Testis (tissue), 3 donors: ENCODE data around the gene DNAJC4. TPM values are rescaled to one million over a fixed set of nuclear protein-coding genes. Genes with fewer than 3 reads are reported as not detected.

Source experiments
- DNase-seq: peaks from one replicate; pipeline ENCODE4 v3.0.0-alpha.2; 2019
- H3K27ac ChIP-seq, 2 donors: fragments of 200-600 bp; sonication (generic); one replicate each; pipeline ENCODE4 v1.5.1; 2019
- H3K27me3 ChIP-seq: fragments of 200-600 bp; sonication (generic); one replicate; pipeline ENCODE4 v1.5.1; 2019
- H3K36me3 ChIP-seq: fragments of 200-600 bp; sonication (generic); one replicate; pipeline ENCODE4 v1.5.1; 2017; ENCODE audit warnings: low read depth; ENCODE audit errors: missing control alignments
- H3K4me1 ChIP-seq: fragments of 200-600 bp; sonication (generic); one replicate; pipeline ENCODE4 v1.5.1; 2019
- H3K4me3 ChIP-seq, 2 donors: fragments of 200-600 bp; sonication (generic); one replicate each; pipeline ENCODE4 v1.5.1; 2017 to 2019
- H3K9me3 ChIP-seq: fragments of 200-600 bp; sonication (generic); one replicate; pipeline ENCODE4 v1.5.1; 2017
- POLR2A ChIP-seq: fragments of 450-650 bp; IDR thresholded peaks from one replicate; pipeline ENCODE4 v1.6.1; 2017; ENCODE audit warnings: antibody characterized with exemption, mild to moderate bottlenecking, moderate library complexity
- WGBS, 2 donors: methylation state at CpG; one replicate each; pipeline ENCODE4 v1.1.5; 2018; 5-methylcytosine and 5-hydroxymethylcytosine counted together
- intact Hi-C: fragments of 100-400 bp; cut with DNase I; formaldehyde crosslinking; loops from one replicate; pipeline ENCODE4 v1.15.1; 2023; ENCODE audit warnings: low total_unique reads
- polyA plus RNA-seq: library from polyadenylated mRNA; stranded (reverse); fragments of 350-450 nt; fragmentation: Illumina TruSeq; extraction: RNeasy Lipid Tissue Mini Kit (QIAGEN cat#74804); gene quantifications from one replicate; pipeline ENCODE4 v1.2.3, GENCODE V29; 2014; ENCODE audit warnings: low read depth, low replicate concordance; ENCODE audit not compliant: insufficient read depth
- total RNA-seq, 2 donors: library from RNA; depleted of rRNA; stranded (reverse); fragments of >200 nt; gene quantifications; one replicate each; pipeline ENCODE4 v1.2.3, GENCODE V29; 2016
- TF ChIP-seq, protein P1 (sequence below), 3 experiments: fragments of 450-650 bp in 2 of 3; fragments of 200-600 bp in 1 of 3; sonication (generic) in 1 of 3; IDR thresholded peaks; one replicate each; pipeline ENCODE4 v1.5.1; 2016 to 2019; ENCODE audit warnings: antibody characterized with exemption in 3 of 3, mild to moderate bottlenecking in 2 of 3, moderate library complexity in 1 of 3

DNAJC4 gene
- total and polyA plus RNA-seq, 3 donors from 2014 or later, result 105 to 303 (median 254) TPM

DNA sequence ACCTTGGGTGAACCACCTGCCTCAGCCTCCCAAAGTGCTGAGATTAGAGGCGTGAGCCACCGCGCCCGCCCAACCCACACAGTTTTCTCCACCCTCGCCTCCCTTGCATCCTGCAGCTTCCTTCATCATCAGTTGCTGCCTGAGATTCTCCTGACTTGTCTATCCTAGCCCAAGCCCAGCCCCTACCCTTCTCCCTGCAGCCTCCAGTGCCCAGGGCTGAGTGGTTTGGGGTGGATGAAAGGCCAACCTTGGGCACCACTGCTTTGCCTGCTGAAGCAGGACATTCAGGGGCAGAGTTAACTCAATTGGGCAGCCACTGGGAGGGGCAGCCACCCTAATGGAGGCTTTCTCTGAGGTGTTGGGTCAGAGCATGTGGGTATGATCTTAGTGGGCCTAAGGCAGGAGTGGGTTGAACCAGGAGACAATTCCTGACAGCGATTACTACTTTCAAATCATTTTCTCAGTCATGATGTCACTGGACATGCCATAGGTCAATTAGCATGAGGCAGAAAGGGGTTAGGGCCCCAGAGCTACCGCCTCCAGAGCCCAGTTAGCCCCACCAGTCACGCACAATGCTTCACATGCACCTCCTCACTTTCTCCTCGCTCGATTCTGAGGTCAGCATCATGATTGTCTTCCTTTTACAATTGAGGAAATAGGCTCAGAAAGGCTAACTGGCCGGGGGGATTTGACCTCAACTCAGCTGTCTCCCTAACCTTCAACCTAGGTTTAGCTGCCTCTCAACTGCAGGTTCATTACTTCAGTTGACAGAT, 9.5 kb downstream of the DNAJC4 start:
- peaks cover 34% of the 10 kb centered on the region for H3K4me1 ChIP-seq
- 73 to 75% methylated on average over 11 of the region's 11 CpGs for WGBS, 2 donors
- DNase-seq, result no peak

DNA sequence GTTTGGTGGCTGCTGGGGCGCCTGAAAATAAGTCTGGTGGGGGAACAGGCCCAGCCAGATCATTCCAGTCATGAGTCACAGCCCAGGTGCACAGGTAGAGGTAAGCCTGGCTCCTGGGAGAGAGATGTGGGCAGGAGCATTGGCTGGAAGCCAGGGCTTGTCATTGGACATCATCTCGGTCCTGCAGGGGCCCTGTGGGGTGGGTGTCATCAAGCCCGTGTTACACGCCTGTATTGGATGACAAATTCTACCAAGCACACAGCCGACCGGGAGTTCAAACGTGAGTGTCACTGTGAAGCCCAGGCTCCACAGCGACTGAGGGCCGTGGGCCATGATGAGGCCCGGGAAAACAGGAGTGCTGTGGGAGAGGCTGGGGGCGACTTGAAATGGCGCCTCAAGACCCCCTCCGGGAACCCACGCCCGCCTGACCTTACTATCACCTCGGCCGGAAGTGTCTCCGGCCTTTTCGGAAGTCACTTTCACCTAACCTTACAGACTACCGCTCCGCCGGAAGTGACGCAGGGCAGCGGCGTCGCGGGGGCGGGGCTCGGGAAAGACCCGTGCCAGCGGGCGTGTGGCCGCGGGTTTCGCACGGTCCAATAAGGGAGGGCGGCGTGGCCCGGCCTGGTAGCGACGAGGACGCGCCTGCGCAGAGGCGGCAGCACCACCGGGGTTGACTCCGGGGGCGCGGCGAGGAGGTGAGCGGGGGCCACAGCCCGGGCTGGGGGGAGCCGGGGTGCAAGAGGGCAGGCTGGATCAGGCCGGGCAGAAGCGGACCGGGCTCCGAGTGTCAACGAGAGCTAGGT, 10.3 kb downstream of the DNAJC4 start, which contains the start of gene FKBP2:
Gene FKBP2 (plus strand): TSS at position 661 of the 806 bp plus-strand sequence. CDS start 1,293 bp downstream, outside the sequence.
- H3K9me3 ChIP-seq, result no peaks in the 10 kb centered on the region
- H3K4me1 ChIP-seq, result peaks cover 34% of the 10 kb centered on the region
- DNase-seq, result peak; percentile 97
- peak within 1 kb of the TSS; percentile 68 to 97 for H3K4me3 ChIP-seq
- H3K27ac ChIP-seq, result peak within 1 kb of the TSS; percentile 92 to 99
- 1 to 3% methylated on average over 13 to 58 of the region's 58 CpGs for WGBS, 2 donors
- no peaks in the 10 kb centered on the region for H3K36me3 ChIP-seq
- intact Hi-C loops, result no loop called here
- TF ChIP-seq, protein P1, sequence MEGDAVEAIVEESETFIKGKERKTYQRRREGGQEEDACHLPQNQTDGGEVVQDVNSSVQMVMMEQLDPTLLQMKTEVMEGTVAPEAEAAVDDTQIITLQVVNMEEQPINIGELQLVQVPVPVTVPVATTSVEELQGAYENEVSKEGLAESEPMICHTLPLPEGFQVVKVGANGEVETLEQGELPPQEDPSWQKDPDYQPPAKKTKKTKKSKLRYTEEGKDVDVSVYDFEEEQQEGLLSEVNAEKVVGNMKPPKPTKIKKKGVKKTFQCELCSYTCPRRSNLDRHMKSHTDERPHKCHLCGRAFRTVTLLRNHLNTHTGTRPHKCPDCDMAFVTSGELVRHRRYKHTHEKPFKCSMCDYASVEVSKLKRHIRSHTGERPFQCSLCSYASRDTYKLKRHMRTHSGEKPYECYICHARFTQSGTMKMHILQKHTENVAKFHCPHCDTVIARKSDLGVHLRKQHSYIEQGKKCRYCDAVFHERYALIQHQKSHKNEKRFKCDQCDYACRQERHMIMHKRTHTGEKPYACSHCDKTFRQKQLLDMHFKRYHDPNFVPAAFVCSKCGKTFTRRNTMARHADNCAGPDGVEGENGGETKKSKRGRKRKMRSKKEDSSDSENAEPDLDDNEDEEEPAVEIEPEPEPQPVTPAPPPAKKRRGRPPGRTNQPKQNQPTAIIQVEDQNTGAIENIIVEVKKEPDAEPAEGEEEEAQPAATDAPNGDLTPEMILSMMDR (IDR thresholded peaks at IDR 0.05), result no peak
- TF ChIP-seq POLR2A, result no peak
- no peaks in the 10 kb centered on the region for H3K27me3 ChIP-seq

More for the DNA sequence above, 9.5 kb downstream of the DNAJC4 start:
- Histone ChIP-seq H3K27ac (peak overlapping the region; percentile 92 to 99), H3K4me3 (peak overlapping the region; percentile 68 to 97), H3K36me3 (no peaks in the 10 kb centered on the region), H3K9me3 (no peaks in the 10 kb centered on the region), H3K27me3 (no peaks in the 10 kb centered on the region)
- intact Hi-C loops, result no loop called here
- TF ChIP-seq, protein P1 (IDR thresholded peaks at IDR 0.05), result no peak
- TF ChIP-seq POLR2A, result no peak

DNA sequence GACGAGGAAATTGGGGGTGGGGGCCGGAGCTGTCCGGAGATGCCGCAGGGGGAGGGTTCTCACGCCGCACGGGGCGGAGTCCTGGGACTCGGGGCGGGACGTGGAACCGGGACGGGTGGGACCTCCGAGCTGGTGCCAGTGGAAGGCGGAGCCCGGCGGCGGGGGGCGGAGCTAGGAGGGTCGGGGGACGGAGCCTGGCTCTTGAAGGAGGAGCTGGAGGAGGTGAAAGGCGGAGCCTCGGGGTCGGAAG, 10.8 kb downstream of the DNAJC4 start:
- Histone ChIP-seq H3K27ac (peak overlapping the region; percentile 92 to 99), H3K36me3 (no peaks in the 10 kb centered on the region), H3K9me3 (no peaks in the 10 kb centered on the region), H3K4me1 (peaks cover 36% of the 10 kb centered on the region), H3K27me3 (no peaks in the 10 kb centered on the region), H3K4me3 (peak overlapping the region; percentile 68 to 97)
- intact Hi-C loops, result no loop called here
- TF ChIP-seq POLR2A, result no peak
- TF ChIP-seq, protein P1 (IDR thresholded peaks at IDR 0.05), result no peak
- no peak for DNase-seq
- 0 to 2% methylated on average over 21 to 24 of the region's 24 CpGs for WGBS, 2 donors

DNA sequence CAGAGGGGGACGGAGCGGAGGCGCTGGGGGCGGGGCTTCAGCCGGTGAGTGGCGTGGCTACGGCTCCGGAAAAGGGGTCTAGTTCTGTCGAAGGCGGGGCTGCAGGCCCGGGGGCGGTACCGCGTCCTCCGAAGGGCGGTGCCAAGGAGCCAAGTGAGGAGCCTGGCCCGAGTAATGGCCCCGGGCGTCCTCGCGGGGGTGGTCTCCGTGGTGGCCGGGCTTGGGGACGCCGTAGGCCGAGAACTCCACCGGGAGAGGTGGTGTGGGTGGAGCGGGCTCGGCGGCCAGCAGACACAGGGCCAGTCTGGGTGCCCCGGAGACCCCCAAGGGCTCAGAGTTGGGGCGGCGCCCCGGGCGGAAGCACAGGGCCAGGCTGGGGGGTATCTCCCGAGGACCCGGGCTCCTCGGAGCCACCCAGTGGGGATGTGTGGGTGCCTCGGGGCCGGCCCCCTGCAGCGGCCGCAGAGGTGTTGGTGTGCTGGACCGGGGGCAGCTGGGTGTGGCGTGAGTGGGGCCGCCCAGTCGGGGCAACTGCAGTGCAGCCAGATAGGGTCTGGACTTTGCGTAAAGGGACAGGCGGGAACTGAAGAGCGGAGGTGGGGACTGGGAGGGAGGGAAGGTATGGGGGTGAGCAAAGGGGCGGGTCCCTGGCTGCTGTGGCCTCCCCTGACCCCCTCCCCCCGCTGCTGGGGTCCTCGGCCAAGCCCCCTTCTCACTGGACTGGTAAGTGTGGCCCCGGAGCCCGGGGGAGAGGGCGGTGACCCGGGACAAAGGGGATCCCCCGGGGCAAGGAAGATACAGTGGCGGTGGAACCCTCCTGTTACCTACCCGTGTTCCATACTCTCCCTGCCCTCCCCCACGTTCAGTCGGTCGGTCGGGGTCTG, 11.4 kb downstream of the DNAJC4 start:
- no peaks in the 10 kb centered on the region for H3K27me3 ChIP-seq
- DNase-seq, result peak; percentile 99
- no peaks in the 10 kb centered on the region for H3K9me3 ChIP-seq
- H3K36me3 ChIP-seq, result no peaks in the 10 kb centered on the region
- intact Hi-C loops, result no loop called here
- H3K4me1 ChIP-seq, result peaks cover 36% of the 10 kb centered on the region
- H3K4me3 ChIP-seq, result peak overlapping the region; percentile 68 to 97
- H3K27ac ChIP-seq, result peak overlapping the region; percentile 92 to 99
- TF ChIP-seq, protein P1 (IDR thresholded peaks at IDR 0.05), result no peak
- TF ChIP-seq POLR2A, result no peak
- WGBS, 2 donors, result 1% methylated on average over 43 to 56 of the region's 63 CpGs
